GM18505 (cell line): Measurements from ENCODE around the gene COL18A1.

Source experiments
- ATAC-seq: cut with Tn5 transposase; IDR thresholded peaks from one replicate; pipeline ENCODE4 v1.9.1; 2021; ENCODE audit not compliant: unreplicated experiment
- POLR2A ChIP-seq: IDR thresholded peaks from 4 replicates; pipeline ENCODE4 v1.6.1; 2011; ENCODE audit warnings: borderline replicate concordance; ENCODE audit not compliant: insufficient read depth, insufficient read length; ENCODE audit errors: extremely low read depth

Gene COL18A1

GRCh38 chr21:45481977-45482898 lies 77.3 kb downstream of the COL18A1 start:
- no peak for TF ChIP-seq POLR2A
- no peak for ATAC-seq

- no peak for ATAC-seq
- no peak for TF ChIP-seq POLR2A
These were observed 78.2 kb downstream of the COL18A1 start for GRCh38 chr21:45482899-45483821.

- ATAC-seq = no peak
- TF ChIP-seq POLR2A = no peak
These were observed 79.4 kb downstream of the COL18A1 start for GRCh38 chr21:45484318-45484717.

GRCh38 chr21:45485686-45486442 lies 80.9 kb downstream of the COL18A1 start:
- TF ChIP-seq POLR2A = no peak
- no peak for ATAC-seq

- no peak for ATAC-seq
- TF ChIP-seq POLR2A = no peak
These were observed 81.6 kb downstream of the COL18A1 start for GRCh38 chr21:45486443-45487160.

- no peak for TF ChIP-seq POLR2A
- no peak for ATAC-seq
These were observed 82.3 kb downstream of the COL18A1 start for GRCh38 chr21:45487161-45487806.

GRCh38 chr21:45487891-45488600 lies 83.1 kb downstream of the COL18A1 start:
- TF ChIP-seq POLR2A = no peak
- no peak for ATAC-seq

- no peak for TF ChIP-seq POLR2A
- no peak for ATAC-seq
These were observed 84.2 kb downstream of the COL18A1 start for GRCh38 chr21:45488931-45489721.

- no peak for TF ChIP-seq POLR2A
- no peak for ATAC-seq
These were observed 84.7 kb downstream of the COL18A1 start for GRCh38 chr21:45489722-45489982.

GRCh38 chr21:45490049-45490731 lies 85.2 kb downstream of the COL18A1 start:
- TF ChIP-seq POLR2A = no peak
- no peak for ATAC-seq

GRCh38 chr21:45491056-45491455 lies 86.1 kb downstream of the COL18A1 start:
- TF ChIP-seq POLR2A = no peak
- ATAC-seq = no peak

GRCh38 chr21:45491623-45492022 lies 86.7 kb downstream of the COL18A1 start:
- no peak for TF ChIP-seq POLR2A
- ATAC-seq = no peak
